Ovary (tissue), 9 donors: Measurements from ENCODE around the gene MCTP1. TPM values are rescaled to one million over a fixed set of nuclear protein-coding genes. Genes with fewer than 3 reads are reported as not detected.
"Not testable (repeated sequence)": the region's sequence is repeated elsewhere in the genome, so short reads cannot be mapped to it uniquely, and the experiment has no call there.

Experiments
- DNase-seq, 5 donors: peaks; one replicate each; pipeline ENCODE4 v3.0.0-alpha.2; 2019 to 2020
- H3K27ac ChIP-seq, 2 donors: fragments of 200-600 bp; one replicate each; pipeline versions ENCODE4 v1.5.1 to v1.8.0; 2019 to 2022
- H3K27me3 ChIP-seq: fragments of 200-600 bp; one replicate; pipeline ENCODE4 v1.8.0; 2022
- H3K36me3 ChIP-seq: fragments of 200-600 bp; sonication (generic); one replicate; pipeline ENCODE4 v1.5.1; 2019
- H3K4me1 ChIP-seq: one replicate; pipeline ENCODE4 v1.8.1; 2013; ENCODE audit warnings: mild to moderate bottlenecking, moderate library complexity; ENCODE audit not compliant: insufficient read depth
- H3K4me3 ChIP-seq: fragments of 200-600 bp; sonication (generic); one replicate; pipeline ENCODE4 v1.5.1; 2017
- H3K9me3 ChIP-seq, 2 donors: fragments of 200-600 bp in 1 of 2; sonication (generic) in 1 of 2; one replicate each; pipeline versions ENCODE4 v1.5.1 to v1.8.1; 2013 to 2019; ENCODE audit warnings: mild to moderate bottlenecking in 1 of 2, moderate library complexity in 1 of 2
- CTCF ChIP-seq, 3 donors: fragments of 450-650 bp in 2 of 3; fragments of 200-600 bp in 1 of 3; IDR thresholded peaks; one replicate each; pipeline versions ENCODE4 v1.5.1 to v1.8.0; 2016 to 2022; ENCODE audit warnings: antibody characterized with exemption in 3 of 3, mild to moderate bottlenecking in 1 of 3
- EP300 ChIP-seq: sonication (generic); formaldehyde crosslinking; IDR thresholded peaks from one replicate; pipeline ENCODE4 v1.6.1; 2017; ENCODE audit warnings: antibody characterized with exemption
- POLR2A ChIP-seq: fragments of 450-650 bp; IDR thresholded peaks from one replicate; pipeline ENCODE4 v1.6.1; 2017; ENCODE audit warnings: antibody characterized with exemption, mild to moderate bottlenecking, moderate library complexity
- WGBS, 3 donors: extraction: QIAGEN DNeasy Blood & Tissue Kit in 1 of 3; methylation state at CpG; one replicate each; pipeline versions ENCODE4 v1.1.5 to v1.1.7; 2013 to 2017; 5-methylcytosine and 5-hydroxymethylcytosine counted together
- intact Hi-C, 4 donors: fragments of 100-400 bp; cut with DNase I; formaldehyde crosslinking; loops; one replicate each; pipeline versions ENCODE4 v1.11.0 to v1.15.1; 2022 to 2023
- polyA plus RNA-seq, 2 donors: library from polyadenylated mRNA; stranded (reverse); fragments of 200-250 nt in 1 of 2; fragments of 350-450 nt in 1 of 2; fragmentation: Illumina TruSeq in 1 of 2; extraction: RNeasy Lipid Tissue Mini Kit (QIAGEN cat#74804) in 1 of 2; gene quantifications; one replicate each; pipeline ENCODE4 v1.2.3, GENCODE V29; 2013 to 2014
- total RNA-seq, 7 donors: library from RNA; depleted of rRNA in 2 of 7; stranded (reverse); fragments of >200 nt in 2 of 7; fragmentation: NEBNext Ultra II Directional in 3 of 7; extraction: Animal tissue kit (Norgen Biotek cat#: 25700) in 3 of 7; gene quantifications; one replicate each; pipeline versions ENCODE4 v1.1.0 to v1.2.4, GENCODE V29; 2016 to 2023
- donor health status: DM: no; HTN: no; CAD: no; lungs with moderate emphysema.
- donor health status: DM: no; HTN: no; CAD: no.
- donor health status: Bipolar disorder and iron deficiency.
- donor health status: DM: yes; HTN: yes; CAD: no.
- donor health status: DM: no; HTN: no; CAD: no.
- donor health status: DM: yes; HTN: yes; CAD: no.

MCTP1 gene
- total and polyA plus RNA-seq, 9 donors: 1.7 to 11.4 (median 5.0) TPM

GRCh38 chr5:95217881-95218280 is 67.0 kb downstream of the MCTP1 start:
- intact Hi-C loops: no loop called here
- no peaks in the 10 kb centered on the region for H3K4me1 ChIP-seq
- TF ChIP-seq POLR2A: no peak
- DNase-seq: no peak
- H3K9me3 ChIP-seq: no peaks in the 10 kb centered on the region
- H3K36me3 ChIP-seq: no peaks in the 10 kb centered on the region
- H3K27me3 ChIP-seq: no peaks in the 10 kb centered on the region
- 81 to 84% (median 81%) methylated on average over 2 of the region's 2 CpGs for WGBS, 3 donors
- H3K4me3 ChIP-seq: no peak overlapping the region
- H3K27ac ChIP-seq: no peak overlapping the region

DNA sequence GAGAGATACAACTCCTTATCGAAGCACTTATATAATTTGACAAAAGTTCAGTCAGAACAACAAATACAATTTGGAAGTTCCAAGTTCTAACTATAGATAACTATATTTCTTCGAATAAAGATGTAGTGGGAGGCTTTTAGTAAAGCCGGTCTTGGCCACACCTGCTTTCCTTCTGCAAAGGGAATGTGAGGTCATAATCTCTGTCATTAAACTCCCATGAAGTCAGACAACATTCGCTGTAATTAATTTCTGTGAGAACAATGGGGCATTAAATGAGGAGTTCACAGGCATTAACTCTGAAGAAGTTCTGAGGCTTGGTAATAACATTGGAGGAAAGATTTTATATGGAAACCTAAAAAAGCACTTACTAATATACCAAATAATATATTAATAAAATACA is 67.5 kb downstream of the MCTP1 start:
- intact Hi-C loops: no loop called here
- no peak overlapping the region for H3K4me3 ChIP-seq
- no peaks in the 10 kb centered on the region for H3K4me1 ChIP-seq
- no peak for DNase-seq
- H3K27ac ChIP-seq: no peak overlapping the region
- 15 to 21% (median 15%) methylated on average over 4 of the region's 4 CpGs for WGBS, 3 donors
- no peaks in the 10 kb centered on the region for H3K27me3 ChIP-seq
- H3K36me3 ChIP-seq: no peaks in the 10 kb centered on the region
- no peaks in the 10 kb centered on the region for H3K9me3 ChIP-seq
- TF ChIP-seq POLR2A: no peak
- no peak for TF ChIP-seq EP300
- no peak for TF ChIP-seq CTCF (IDR thresholded peaks at IDR 0.05)

GRCh38 chr5:95216136-95216955 is 68.5 kb downstream of the MCTP1 start:
- Histone ChIP-seq H3K27ac (no peak overlapping the region), H3K9me3 (no peaks in the 10 kb centered on the region), H3K27me3 (no peaks in the 10 kb centered on the region), H3K4me3 (no peak overlapping the region), H3K4me1 (no peaks in the 10 kb centered on the region), H3K36me3 (no peaks in the 10 kb centered on the region)
- intact Hi-C loops: no loop called here
- TF ChIP-seq POLR2A: no peak
- TF ChIP-seq EP300: no peak
- no peak for TF ChIP-seq CTCF (IDR thresholded peaks at IDR 0.05)
- DNase-seq: no peak
- WGBS, 3 donors: 27 to 29% (median 28%) methylated on average over 4 of the region's 4 CpGs

GRCh38 chr5:95207811-95208210 is 77.1 kb downstream of the MCTP1 start:
- intact Hi-C loops, H3K27ac ChIP-seq, H3K4me1 ChIP-seq, H3K36me3 ChIP-seq, H3K9me3 ChIP-seq, H3K27me3 ChIP-seq, DNase-seq, H3K4me3 ChIP-seq: not testable (repeated sequence)
- 68 to 77% (median 77%) methylated on average over 5 of the region's 5 CpGs for WGBS, 3 donors

DNA sequence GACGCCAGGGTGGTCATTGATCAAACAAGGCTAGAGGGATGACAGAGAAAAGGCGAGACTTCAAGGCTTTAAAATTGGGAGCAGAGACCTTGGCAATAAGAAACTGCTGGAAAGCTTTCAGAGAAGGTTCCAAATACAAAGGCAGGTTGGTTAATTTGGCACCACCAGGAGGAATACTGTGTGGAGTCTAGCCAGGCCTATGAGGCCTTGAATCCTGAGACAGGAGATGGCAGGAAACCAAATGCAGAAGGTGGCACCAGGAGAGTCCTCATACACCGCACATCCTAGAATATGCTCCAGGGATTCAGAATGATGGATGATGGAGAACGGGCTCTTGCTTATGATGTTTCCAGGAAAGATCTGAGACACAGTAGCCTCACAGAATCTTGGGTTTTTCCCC is 90.0 kb downstream of the MCTP1 start:
- Histone ChIP-seq H3K36me3 (no peaks in the 10 kb centered on the region), H3K4me3 (no peak overlapping the region), H3K27ac (no peak overlapping the region), H3K27me3 (no peaks in the 10 kb centered on the region), H3K9me3 (no peaks in the 10 kb centered on the region), H3K4me1 (no peaks in the 10 kb centered on the region)
- TF ChIP-seq EP300 (no peak), POLR2A (no peak), CTCF (IDR thresholded peaks at IDR 0.05) (no peak)
- intact Hi-C loops: no loop called here
- WGBS, 3 donors: 78 to 82% (median 80%) methylated on average over 4 of the region's 4 CpGs
- no peak for DNase-seq
